Measurements from ENCODE around the gene PPP2R5C.

The PPP2R5C gene

GRCh38 chr14:101716077-101716950 lies 45.2 kb upstream of the PPP2R5C start:
- no peak overlapping the region for H3K4me3 ChIP-seq (ENCODE audit: low read length)
- DNase-seq (ENCODE audit: low read depth): no peak
- no peak for TF ChIP-seq CTCF (IDR thresholded peaks at IDR 0.05; ENCODE audit: insufficient read depth, low read depth, low read length, missing control alignments)

- DNase-seq (ENCODE audit: low read depth): peak; percentile 41
- no peak for TF ChIP-seq CTCF (IDR thresholded peaks at IDR 0.05; ENCODE audit: insufficient read depth, low read depth, low read length, missing control alignments)
- H3K4me3 ChIP-seq (ENCODE audit: low read length): no peak overlapping the region
Observed at GRCh38 chr14:101716956-101717662, 44.4 kb upstream of the PPP2R5C start.

- DNase-seq (ENCODE audit: low read depth): no peak
- no peak overlapping the region for H3K4me3 ChIP-seq (ENCODE audit: low read length)
- TF ChIP-seq CTCF (IDR thresholded peaks at IDR 0.05; ENCODE audit: insufficient read depth, low read depth, low read length, missing control alignments): no peak
Observed at GRCh38 chr14:101717663-101718490, 43.6 kb upstream of the PPP2R5C start.

- no peak overlapping the region for H3K4me3 ChIP-seq (ENCODE audit: low read length)
- TF ChIP-seq CTCF (IDR thresholded peaks at IDR 0.05; ENCODE audit: insufficient read depth, low read depth, low read length, missing control alignments): no peak
- DNase-seq (ENCODE audit: low read depth): no peak
Observed at GRCh38 chr14:101719045-101719645, 42.4 kb upstream of the PPP2R5C start.

- no peak for TF ChIP-seq CTCF (IDR thresholded peaks at IDR 0.05; ENCODE audit: insufficient read depth, low read depth, low read length, missing control alignments)
- no peak for DNase-seq (ENCODE audit: low read depth)
- no peak overlapping the region for H3K4me3 ChIP-seq (ENCODE audit: low read length)
Observed at GRCh38 chr14:101719708-101720107, 41.8 kb upstream of the PPP2R5C start.

- no peak for TF ChIP-seq CTCF (IDR thresholded peaks at IDR 0.05; ENCODE audit: insufficient read depth, low read depth, low read length, missing control alignments)
- no peak overlapping the region for H3K4me3 ChIP-seq (ENCODE audit: low read length)
- DNase-seq (ENCODE audit: low read depth): no peak
Observed at GRCh38 chr14:101721111-101721510, 40.4 kb upstream of the PPP2R5C start.
